ENCODE measurements around the gene VDAC2.
A peak's percentile ranks its signal among the peaks of the same experiment; 100 is the strongest.

The VDAC2 gene

GRCh38 chr10:75253281-75254220, 43.0 kb downstream of the VDAC2 start:
- DNase-seq (ENCODE audit: extremely low spot score): no peak
- ChIA-PET POLR2A (no interaction called here), CTCF (no interaction called here)
- TF ChIP-seq FOXK2 (IDR thresholded peaks at IDR 0.05) (no peak), NFRKB (IDR thresholded peaks at IDR 0.05) (no peak), SUZ12 (IDR thresholded peaks at IDR 0.05) (no peak), ELF4 (IDR thresholded peaks at IDR 0.05) (no peak), L3MBTL2 (conservative IDR thresholded peaks at IDR 0.05) (no peak), TARDBP (IDR thresholded peaks at IDR 0.05) (no peak), LEF1 (IDR thresholded peaks at IDR 0.05; ENCODE audit: borderline replicate concordance) (no peak)

- no peak for TF ChIP-seq BHLHE40 (IDR thresholded peaks at IDR 0.05; ENCODE audit: borderline replicate concordance)
- TF ChIP-seq PKNOX1 (IDR thresholded peaks at IDR 0.05): no peak
- no peak for TF ChIP-seq CTBP1 (IDR thresholded peaks at IDR 0.05; ENCODE audit: borderline replicate concordance)
- TF ChIP-seq FOXM1 (IDR thresholded peaks at IDR 0.05; ENCODE audit: borderline replicate concordance): no peak
- TF ChIP-seq HDGF (IDR thresholded peaks at IDR 0.05; ENCODE audit: borderline replicate concordance): no peak
- no peak for DNase-seq (ENCODE audit: extremely low spot score)
- ChIA-PET CTCF (no interaction called here), POLR2A (no interaction called here)
Measured at GRCh38 chr10:75254739-75255138, 44.1 kb downstream of the VDAC2 start.

- CTCF ChIA-PET: interaction anchor here (1.9 kb wide), 1 partner anchor 25 kb away, joined by 5 read pairs; the partner anchor contains the start of gene COMTD1
- DNase-seq (ENCODE audit: extremely low spot score): no peak
- no peak for TF ChIP-seq SP1 (IDR thresholded peaks at IDR 0.05)
- TF ChIP-seq TARDBP (IDR thresholded peaks at IDR 0.05): no peak
- POLR2A ChIA-PET: interaction anchor here (0.9 to 1.0 kb wide), 2 partner anchors 26 to 141 kb away, joined by 3 read pairs; partner anchors contain the start of gene ZNF503
Measured at GRCh38 chr10:75260990-75261389, 50.4 kb downstream of the VDAC2 start.

GRCh38 chr10:75261813-75262705, 51.5 kb downstream of the VDAC2 start:
- no peak for TF ChIP-seq ZNF384 (IDR thresholded peaks at IDR 0.05)
- TF ChIP-seq PKNOX1 (IDR thresholded peaks at IDR 0.05): peak; percentile 68
- ChIA-PET POLR2A (interaction anchor here (0.7 to 0.9 kb wide), 2 partner anchors 27 to 97 kb away, joined by 3 to 4 read pairs; no protein-coding TSS in a partner anchor), CTCF (interaction anchor here (1.9 kb wide), 1 partner anchor 26 kb away, joined by 5 read pairs; the partner anchor contains the start of gene COMTD1)
- peak; percentile 31 for DNase-seq (ENCODE audit: extremely low spot score)

GRCh38 chr10:75263806-75264205, 53.2 kb downstream of the VDAC2 start:
- POLR2A ChIA-PET: interaction anchor here (0.6 kb wide), 1 partner anchor 1850 kb away, joined by 3 read pairs; no protein-coding TSS in a partner anchor
- no peak for TF ChIP-seq HDGF (IDR thresholded peaks at IDR 0.05; ENCODE audit: borderline replicate concordance)
- TF ChIP-seq FOXM1 (IDR thresholded peaks at IDR 0.05; ENCODE audit: borderline replicate concordance): no peak
- TF ChIP-seq ZNF384 (IDR thresholded peaks at IDR 0.05): no peak
- no peak for TF ChIP-seq TARDBP (IDR thresholded peaks at IDR 0.05)
- TF ChIP-seq ELF4 (IDR thresholded peaks at IDR 0.05): no peak
- TF ChIP-seq CTBP1 (IDR thresholded peaks at IDR 0.05; ENCODE audit: borderline replicate concordance): no peak
- TF ChIP-seq SUZ12 (IDR thresholded peaks at IDR 0.05): no peak
- no peak for TF ChIP-seq BHLHE40 (IDR thresholded peaks at IDR 0.05; ENCODE audit: borderline replicate concordance)
- TF ChIP-seq ARNT (IDR thresholded peaks at IDR 0.05): no peak
- TF ChIP-seq SP1 (IDR thresholded peaks at IDR 0.05): no peak
- no peak for TF ChIP-seq PKNOX1 (IDR thresholded peaks at IDR 0.05)
- TF ChIP-seq FOXK2 (IDR thresholded peaks at IDR 0.05): no peak
- no peak for DNase-seq (ENCODE audit: extremely low spot score)
- CTCF ChIA-PET: no interaction called here

GRCh38 chr10:75265856-75266255, 55.3 kb downstream of the VDAC2 start:
- no peak for DNase-seq (ENCODE audit: extremely low spot score)
- POLR2A ChIA-PET: no interaction called here

More at GRCh38 chr10:75265856-75266255, 55.3 kb downstream of the VDAC2 start:
- CTCF ChIA-PET: no interaction called here
- TF ChIP-seq SP1 (IDR thresholded peaks at IDR 0.05) (no peak), PKNOX1 (IDR thresholded peaks at IDR 0.05) (no peak), L3MBTL2 (conservative IDR thresholded peaks at IDR 0.05) (no peak), FOXM1 (IDR thresholded peaks at IDR 0.05; ENCODE audit: borderline replicate concordance) (no peak), BHLHE40 (IDR thresholded peaks at IDR 0.05; ENCODE audit: borderline replicate concordance) (no peak), ELF4 (IDR thresholded peaks at IDR 0.05) (no peak), FOXA1 (IDR thresholded peaks at IDR 0.05) (no peak), ZNF384 (IDR thresholded peaks at IDR 0.05) (no peak)
